Testis (tissue), 3 donors: ENCODE data around the gene TRAPPC11. TPM values are rescaled to one million over a fixed set of nuclear protein-coding genes. Genes with fewer than 3 reads are reported as not detected.

Experiments
- DNase-seq: peaks from one replicate; pipeline ENCODE4 v3.0.0-alpha.2; 2019
- H3K27ac ChIP-seq, 2 donors: fragments of 200-600 bp; sonication (generic); one replicate each; pipeline ENCODE4 v1.5.1; 2019
- H3K27me3 ChIP-seq: fragments of 200-600 bp; sonication (generic); one replicate; pipeline ENCODE4 v1.5.1; 2019
- H3K36me3 ChIP-seq: fragments of 200-600 bp; sonication (generic); one replicate; pipeline ENCODE4 v1.5.1; 2017; ENCODE audit warnings: low read depth; ENCODE audit errors: missing control alignments
- H3K4me1 ChIP-seq: fragments of 200-600 bp; sonication (generic); one replicate; pipeline ENCODE4 v1.5.1; 2019
- H3K4me3 ChIP-seq, 2 donors: fragments of 200-600 bp; sonication (generic); one replicate each; pipeline ENCODE4 v1.5.1; 2017 to 2019
- H3K9me3 ChIP-seq: fragments of 200-600 bp; sonication (generic); one replicate; pipeline ENCODE4 v1.5.1; 2017
- POLR2A ChIP-seq: fragments of 450-650 bp; IDR thresholded peaks from one replicate; pipeline ENCODE4 v1.6.1; 2017; ENCODE audit warnings: antibody characterized with exemption, mild to moderate bottlenecking, moderate library complexity
- WGBS, 2 donors: methylation state at CpG; one replicate each; pipeline ENCODE4 v1.1.5; 2018; 5-methylcytosine and 5-hydroxymethylcytosine counted together
- intact Hi-C: fragments of 100-400 bp; cut with DNase I; formaldehyde crosslinking; loops from one replicate; pipeline ENCODE4 v1.15.1; 2023; ENCODE audit warnings: low total_unique reads
- polyA plus RNA-seq: library from polyadenylated mRNA; stranded (reverse); fragments of 350-450 nt; fragmentation: Illumina TruSeq; extraction: RNeasy Lipid Tissue Mini Kit (QIAGEN cat#74804); gene quantifications from one replicate; pipeline ENCODE4 v1.2.3, GENCODE V29; 2014; ENCODE audit warnings: low read depth, low replicate concordance; ENCODE audit not compliant: insufficient read depth
- total RNA-seq, 2 donors: library from RNA; depleted of rRNA; stranded (reverse); fragments of >200 nt; gene quantifications; one replicate each; pipeline ENCODE4 v1.2.3, GENCODE V29; 2016
- TF ChIP-seq, protein P1 (sequence below), 3 experiments: fragments of 450-650 bp in 2 of 3; fragments of 200-600 bp in 1 of 3; sonication (generic) in 1 of 3; IDR thresholded peaks; one replicate each; pipeline ENCODE4 v1.5.1; 2016 to 2019; ENCODE audit warnings: antibody characterized with exemption in 3 of 3, mild to moderate bottlenecking in 2 of 3, moderate library complexity in 1 of 3

TRAPPC11 gene
- total and polyA plus RNA-seq, 3 donors from 2014 or later, result 31.2 to 81.6 (median 65.2) TPM

DNA sequence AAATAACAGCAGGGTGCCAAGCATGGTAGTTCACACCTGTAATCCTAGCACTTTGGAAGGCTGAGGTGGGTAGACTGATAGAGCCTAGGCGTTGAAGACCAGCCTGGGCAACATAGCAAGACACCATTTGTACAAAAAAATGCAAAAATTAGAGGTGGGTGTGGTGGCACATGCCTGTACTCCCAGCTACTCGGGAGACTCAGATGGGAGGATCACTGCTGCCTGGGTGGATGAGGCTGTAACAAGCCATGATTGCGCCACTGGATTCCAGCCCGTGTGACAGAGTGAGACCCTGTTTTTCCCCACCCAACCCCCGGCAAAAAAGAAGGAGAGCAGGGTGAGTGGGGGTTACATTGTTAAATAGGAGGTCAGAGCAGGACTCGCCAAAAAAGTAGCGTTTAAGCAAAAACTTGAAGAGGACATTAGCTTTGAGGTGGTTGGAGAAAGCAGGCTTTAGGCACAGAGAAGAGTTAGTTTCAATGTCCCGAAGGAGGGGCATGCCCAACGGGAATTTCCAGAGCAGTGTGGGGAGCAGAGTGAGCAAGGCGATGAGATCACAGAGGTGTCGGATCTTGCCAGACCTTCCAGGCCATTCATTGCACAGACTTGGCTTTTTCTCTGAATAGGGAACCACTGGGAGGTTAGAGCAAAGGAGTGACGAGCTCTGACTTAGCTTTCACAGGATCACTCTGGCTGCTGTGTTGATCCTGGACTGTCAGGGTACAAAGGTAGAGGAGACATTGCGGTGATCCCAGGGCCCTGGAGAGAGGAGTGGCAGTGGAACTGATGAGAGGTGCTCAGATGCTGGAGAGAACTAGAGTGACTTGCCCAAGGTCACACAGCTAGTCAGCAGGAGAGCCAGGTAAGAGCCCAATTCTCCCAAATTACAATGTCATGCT lies 70.6 kb downstream of the TRAPPC11 start:
- TF ChIP-seq, protein P1, sequence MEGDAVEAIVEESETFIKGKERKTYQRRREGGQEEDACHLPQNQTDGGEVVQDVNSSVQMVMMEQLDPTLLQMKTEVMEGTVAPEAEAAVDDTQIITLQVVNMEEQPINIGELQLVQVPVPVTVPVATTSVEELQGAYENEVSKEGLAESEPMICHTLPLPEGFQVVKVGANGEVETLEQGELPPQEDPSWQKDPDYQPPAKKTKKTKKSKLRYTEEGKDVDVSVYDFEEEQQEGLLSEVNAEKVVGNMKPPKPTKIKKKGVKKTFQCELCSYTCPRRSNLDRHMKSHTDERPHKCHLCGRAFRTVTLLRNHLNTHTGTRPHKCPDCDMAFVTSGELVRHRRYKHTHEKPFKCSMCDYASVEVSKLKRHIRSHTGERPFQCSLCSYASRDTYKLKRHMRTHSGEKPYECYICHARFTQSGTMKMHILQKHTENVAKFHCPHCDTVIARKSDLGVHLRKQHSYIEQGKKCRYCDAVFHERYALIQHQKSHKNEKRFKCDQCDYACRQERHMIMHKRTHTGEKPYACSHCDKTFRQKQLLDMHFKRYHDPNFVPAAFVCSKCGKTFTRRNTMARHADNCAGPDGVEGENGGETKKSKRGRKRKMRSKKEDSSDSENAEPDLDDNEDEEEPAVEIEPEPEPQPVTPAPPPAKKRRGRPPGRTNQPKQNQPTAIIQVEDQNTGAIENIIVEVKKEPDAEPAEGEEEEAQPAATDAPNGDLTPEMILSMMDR (IDR thresholded peaks at IDR 0.05), result no peak
- TF ChIP-seq POLR2A, result no peak
- Histone ChIP-seq H3K36me3 (no peaks in the 10 kb centered on the region), H3K27ac (no peak overlapping the region), H3K4me3 (no peak overlapping the region), H3K9me3 (no peaks in the 10 kb centered on the region), H3K4me1 (no peaks in the 10 kb centered on the region), H3K27me3 (no peaks in the 10 kb centered on the region)
- intact Hi-C loops, result no loop called here
- WGBS, 2 donors, result 67 to 73% methylated on average over 13 of the region's 13 CpGs
- DNase-seq, result no peak

DNA sequence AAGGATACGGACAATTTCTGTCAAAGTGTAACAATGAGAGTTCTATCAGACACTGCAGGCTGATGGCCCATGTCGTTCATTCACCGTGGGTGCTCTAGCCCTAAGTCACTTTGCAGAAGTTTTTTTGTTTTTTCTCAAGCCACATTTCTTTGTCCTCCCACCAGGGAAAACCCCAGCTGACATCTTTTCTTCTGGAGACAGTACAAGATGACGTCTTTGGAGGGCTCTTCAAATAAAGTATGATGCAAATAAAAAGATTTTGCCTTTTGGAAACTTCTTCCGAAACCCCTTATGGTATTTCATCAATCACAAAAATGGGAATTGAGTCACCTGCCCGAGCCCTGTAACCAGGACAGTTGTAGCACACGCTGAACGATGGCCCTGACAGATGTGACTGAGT lies 73.2 kb downstream of the TRAPPC11 start:
- Histone ChIP-seq H3K36me3 (no peaks in the 10 kb centered on the region), H3K4me1 (no peaks in the 10 kb centered on the region), H3K4me3 (no peak overlapping the region), H3K27ac (no peak overlapping the region), H3K27me3 (no peaks in the 10 kb centered on the region), H3K9me3 (no peaks in the 10 kb centered on the region)
- 85 to 91% methylated on average over 8 of the region's 8 CpGs for WGBS, 2 donors
- intact Hi-C loops, result no loop called here
- no peak for DNase-seq
- TF ChIP-seq POLR2A, result no peak
- TF ChIP-seq, protein P1 (IDR thresholded peaks at IDR 0.05), result no peak

DNA sequence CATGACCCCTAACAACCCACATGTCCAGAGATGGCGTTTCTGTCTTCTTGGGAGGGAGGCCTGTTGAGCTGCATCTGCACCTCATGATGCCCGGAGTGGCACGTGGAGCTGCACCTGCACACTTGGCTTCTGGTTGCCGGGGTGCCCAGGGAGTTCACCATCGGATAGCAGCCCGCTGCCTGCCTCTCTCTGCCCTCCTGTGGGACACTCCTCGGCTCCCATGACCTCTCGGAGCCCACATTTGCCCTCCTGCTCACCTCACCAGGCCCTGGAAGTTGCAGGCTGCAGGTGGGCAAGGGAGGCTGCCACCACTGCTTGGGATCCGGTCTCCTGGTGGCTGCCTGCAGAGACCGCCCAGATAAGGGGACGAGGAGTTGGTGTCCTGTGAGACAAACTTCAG lies 74.1 kb downstream of the TRAPPC11 start:
- Histone ChIP-seq H3K9me3 (no peaks in the 10 kb centered on the region), H3K4me3 (no peak overlapping the region), H3K4me1 (no peaks in the 10 kb centered on the region), H3K36me3 (no peaks in the 10 kb centered on the region), H3K27ac (no peak overlapping the region), H3K27me3 (no peaks in the 10 kb centered on the region)
- no peak for DNase-seq
- TF ChIP-seq, protein P1 (IDR thresholded peaks at IDR 0.05), result no peak
- TF ChIP-seq POLR2A, result no peak
- intact Hi-C loops, result no loop called here
- WGBS, 2 donors, result 83 to 94% methylated on average over 10 of the region's 11 CpGs

DNA sequence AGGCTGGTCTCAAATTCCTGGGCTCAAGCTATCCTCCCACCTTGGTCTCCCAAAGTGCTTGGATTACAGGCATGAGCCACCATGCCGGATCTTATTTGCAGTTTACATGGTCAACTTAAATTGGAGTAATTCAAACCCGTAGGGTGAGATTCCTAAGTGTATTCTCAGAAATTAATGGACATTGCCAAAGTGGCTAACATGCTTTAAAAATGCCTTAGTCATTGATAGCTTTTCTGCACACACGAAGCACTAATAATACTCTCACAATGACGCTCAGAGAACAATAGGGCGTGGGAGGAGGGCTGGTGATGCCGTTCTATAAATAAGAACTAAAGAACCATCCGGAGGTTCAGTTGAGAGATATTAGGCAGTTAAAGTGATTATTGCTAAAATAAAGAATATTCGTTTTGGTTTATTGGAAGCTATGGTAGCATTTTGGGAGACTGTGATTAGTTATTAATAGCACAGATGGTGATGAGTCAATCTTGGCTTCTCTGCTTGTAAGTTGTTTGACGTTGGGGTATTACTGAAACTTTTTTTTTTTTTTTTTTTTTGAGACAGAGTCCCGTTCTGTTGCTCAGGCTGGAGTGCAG lies 79.1 kb downstream of the TRAPPC11 start:
- Histone ChIP-seq H3K27me3 (no peaks in the 10 kb centered on the region), H3K4me1 (no peaks in the 10 kb centered on the region), H3K36me3 (no peaks in the 10 kb centered on the region), H3K27ac (no peak overlapping the region), H3K4me3 (no peak overlapping the region), H3K9me3 (no peaks in the 10 kb centered on the region)
- WGBS, 2 donors, result 51 to 68% methylated on average over 10 of the region's 10 CpGs
- no peak for DNase-seq
- no peak for TF ChIP-seq POLR2A
- TF ChIP-seq, protein P1 (IDR thresholded peaks at IDR 0.05), result no peak
- intact Hi-C loops, result no loop called here
